Testis (tissue), 3 donors: ENCODE results near the gene GPNMB. TPM values are rescaled to one million over a fixed set of nuclear protein-coding genes. Genes with fewer than 3 reads are reported as not detected.
A peak's percentile ranks its signal among the peaks of the same experiment; 100 is the strongest.
"Not testable (repeated sequence)": the region's sequence is repeated elsewhere in the genome, so short reads cannot be mapped to it uniquely, and the experiment has no call there.

Source experiments
- DNase-seq: peaks from one replicate; pipeline ENCODE4 v3.0.0-alpha.2; 2019
- H3K27ac ChIP-seq, 2 donors: fragments of 200-600 bp; sonication (generic); one replicate each; pipeline ENCODE4 v1.5.1; 2019
- H3K27me3 ChIP-seq: fragments of 200-600 bp; sonication (generic); one replicate; pipeline ENCODE4 v1.5.1; 2019
- H3K36me3 ChIP-seq: fragments of 200-600 bp; sonication (generic); one replicate; pipeline ENCODE4 v1.5.1; 2017; ENCODE audit warnings: low read depth; ENCODE audit errors: missing control alignments
- H3K4me1 ChIP-seq: fragments of 200-600 bp; sonication (generic); one replicate; pipeline ENCODE4 v1.5.1; 2019
- H3K4me3 ChIP-seq, 2 donors: fragments of 200-600 bp; sonication (generic); one replicate each; pipeline ENCODE4 v1.5.1; 2017 to 2019
- H3K9me3 ChIP-seq: fragments of 200-600 bp; sonication (generic); one replicate; pipeline ENCODE4 v1.5.1; 2017
- POLR2A ChIP-seq: fragments of 450-650 bp; IDR thresholded peaks from one replicate; pipeline ENCODE4 v1.6.1; 2017; ENCODE audit warnings: antibody characterized with exemption, mild to moderate bottlenecking, moderate library complexity
- WGBS, 2 donors: methylation state at CpG; one replicate each; pipeline ENCODE4 v1.1.5; 2018; 5-methylcytosine and 5-hydroxymethylcytosine counted together
- intact Hi-C: fragments of 100-400 bp; cut with DNase I; formaldehyde crosslinking; loops from one replicate; pipeline ENCODE4 v1.15.1; 2023; ENCODE audit warnings: low total_unique reads
- polyA plus RNA-seq: library from polyadenylated mRNA; stranded (reverse); fragments of 350-450 nt; fragmentation: Illumina TruSeq; extraction: RNeasy Lipid Tissue Mini Kit (QIAGEN cat#74804); gene quantifications from one replicate; pipeline ENCODE4 v1.2.3, GENCODE V29; 2014; ENCODE audit warnings: low read depth, low replicate concordance; ENCODE audit not compliant: insufficient read depth
- total RNA-seq, 2 donors: library from RNA; depleted of rRNA; stranded (reverse); fragments of >200 nt; gene quantifications; one replicate each; pipeline ENCODE4 v1.2.3, GENCODE V29; 2016
- TF ChIP-seq, protein P1 (sequence below), 3 experiments: fragments of 450-650 bp in 2 of 3; fragments of 200-600 bp in 1 of 3; sonication (generic) in 1 of 3; IDR thresholded peaks; one replicate each; pipeline ENCODE4 v1.5.1; 2016 to 2019; ENCODE audit warnings: antibody characterized with exemption in 3 of 3, mild to moderate bottlenecking in 2 of 3, moderate library complexity in 1 of 3

GPNMB gene
- total and polyA plus RNA-seq, 3 donors from 2014 or later: 15.6 to 81.9 (median 33.6) TPM

GRCh38 chr7:23214938-23215337, 31.6 kb upstream of the GPNMB start:
- no peak for TF ChIP-seq POLR2A
- TF ChIP-seq, protein P1, sequence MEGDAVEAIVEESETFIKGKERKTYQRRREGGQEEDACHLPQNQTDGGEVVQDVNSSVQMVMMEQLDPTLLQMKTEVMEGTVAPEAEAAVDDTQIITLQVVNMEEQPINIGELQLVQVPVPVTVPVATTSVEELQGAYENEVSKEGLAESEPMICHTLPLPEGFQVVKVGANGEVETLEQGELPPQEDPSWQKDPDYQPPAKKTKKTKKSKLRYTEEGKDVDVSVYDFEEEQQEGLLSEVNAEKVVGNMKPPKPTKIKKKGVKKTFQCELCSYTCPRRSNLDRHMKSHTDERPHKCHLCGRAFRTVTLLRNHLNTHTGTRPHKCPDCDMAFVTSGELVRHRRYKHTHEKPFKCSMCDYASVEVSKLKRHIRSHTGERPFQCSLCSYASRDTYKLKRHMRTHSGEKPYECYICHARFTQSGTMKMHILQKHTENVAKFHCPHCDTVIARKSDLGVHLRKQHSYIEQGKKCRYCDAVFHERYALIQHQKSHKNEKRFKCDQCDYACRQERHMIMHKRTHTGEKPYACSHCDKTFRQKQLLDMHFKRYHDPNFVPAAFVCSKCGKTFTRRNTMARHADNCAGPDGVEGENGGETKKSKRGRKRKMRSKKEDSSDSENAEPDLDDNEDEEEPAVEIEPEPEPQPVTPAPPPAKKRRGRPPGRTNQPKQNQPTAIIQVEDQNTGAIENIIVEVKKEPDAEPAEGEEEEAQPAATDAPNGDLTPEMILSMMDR (IDR thresholded peaks at IDR 0.05): no peak
- Histone ChIP-seq H3K27me3 (no peaks in the 10 kb centered on the region), H3K27ac (no peak overlapping the region), H3K36me3 (no peaks in the 10 kb centered on the region), H3K4me1 (no peaks in the 10 kb centered on the region), H3K9me3 (no peaks in the 10 kb centered on the region), H3K4me3 (no peak overlapping the region)
- no peak for DNase-seq
- intact Hi-C loops: no loop called here
- 72 to 81% methylated on average over 6 of the region's 6 CpGs for WGBS, 2 donors

- peak; percentile 50 for DNase-seq
- H3K36me3 ChIP-seq: no peaks in the 10 kb centered on the region
- H3K27me3 ChIP-seq: no peaks in the 10 kb centered on the region
- no peak overlapping the region for H3K27ac ChIP-seq
- H3K4me1 ChIP-seq: no peaks in the 10 kb centered on the region
- no peak overlapping the region for H3K4me3 ChIP-seq
- TF ChIP-seq POLR2A: no peak
- TF ChIP-seq, protein P1 (IDR thresholded peaks at IDR 0.05): no peak
- 74 to 82% methylated on average over 2 of the region's 2 CpGs for WGBS, 2 donors
- H3K9me3 ChIP-seq: no peaks in the 10 kb centered on the region
- intact Hi-C loops: no loop called here
Observed at GRCh38 chr7:23216021-23216420, 30.6 kb upstream of the GPNMB start.

DNA sequence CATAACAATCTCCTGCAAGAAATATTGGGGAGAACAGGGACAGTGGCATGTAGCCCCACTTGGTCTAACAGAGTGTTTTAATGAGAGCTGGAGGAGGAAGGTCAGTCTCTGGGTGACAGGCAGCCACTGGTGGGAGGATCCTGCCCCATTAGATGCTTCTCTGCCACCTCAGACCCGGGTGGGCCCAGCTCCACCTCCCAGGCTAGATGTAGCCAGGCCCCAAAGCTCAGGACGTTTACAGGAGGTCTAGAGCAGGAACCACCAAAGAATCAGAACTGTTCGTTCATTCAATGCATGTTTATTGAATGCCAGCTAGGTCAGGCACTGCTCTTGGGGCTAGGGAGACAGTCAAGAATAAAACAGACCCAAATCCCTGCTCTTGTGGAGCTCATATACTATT, 28.4 kb upstream of the GPNMB start:
- 52 to 61% methylated on average over 3 of the region's 3 CpGs for whole genome bisulfite sequencing, 2 donors
- H3K9me3 ChIP-seq: no peaks in the 10 kb centered on the region
- H3K36me3 ChIP-seq: no peaks in the 10 kb centered on the region
- H3K27ac ChIP-seq: no peak overlapping the region
- no peaks in the 10 kb centered on the region for H3K27me3 ChIP-seq
- DNase-seq: no peak
- H3K4me3 ChIP-seq: no peak overlapping the region
- intact Hi-C loops: no loop called here
- H3K4me1 ChIP-seq: no peaks in the 10 kb centered on the region
- TF ChIP-seq, protein P1 (IDR thresholded peaks at IDR 0.05): no peak

DNA sequence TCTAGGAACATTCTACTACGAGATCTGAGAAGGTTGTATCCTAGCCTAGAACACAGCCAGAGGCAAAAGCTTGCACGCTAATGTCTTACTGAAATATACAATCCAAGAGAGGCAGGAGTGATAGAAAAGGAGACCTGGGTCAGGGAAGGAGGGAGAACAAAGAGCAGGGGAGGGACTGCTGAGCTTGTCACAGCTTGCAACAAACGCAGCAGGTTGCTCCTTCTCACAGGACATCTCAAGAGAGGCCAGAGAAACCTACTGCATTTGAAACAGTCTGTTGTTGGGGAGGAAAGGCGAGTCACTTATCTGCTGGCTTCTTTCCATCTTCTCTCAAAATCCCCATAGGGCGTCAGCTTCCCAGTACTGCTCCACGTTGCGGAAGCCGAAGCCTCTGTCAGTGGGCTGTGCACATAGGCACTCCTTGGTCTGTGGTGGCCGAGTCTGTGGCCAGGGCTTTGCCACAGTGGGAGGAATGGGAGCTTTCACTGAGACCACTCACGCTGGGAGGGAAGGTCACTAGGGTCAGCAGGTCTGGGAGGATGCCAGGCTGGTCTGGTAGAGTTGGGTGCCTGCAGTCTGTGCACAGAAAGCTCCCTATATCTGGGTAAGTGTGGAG, 25.8 kb upstream of the GPNMB start:
- no peak overlapping the region for H3K4me3 ChIP-seq
- no peaks in the 10 kb centered on the region for H3K4me1 ChIP-seq
- TF ChIP-seq, protein P1 (IDR thresholded peaks at IDR 0.05): no peak
- TF ChIP-seq POLR2A: no peak
- H3K27me3 ChIP-seq: no peaks in the 10 kb centered on the region
- 58 to 69% methylated on average over 10 of the region's 10 CpGs for WGBS, 2 donors
- no peaks in the 10 kb centered on the region for H3K9me3 ChIP-seq
- no peak overlapping the region for H3K27ac ChIP-seq
- H3K36me3 ChIP-seq: no peaks in the 10 kb centered on the region
- DNase-seq: no peak
- intact Hi-C loops: no loop called here

- Histone ChIP-seq H3K9me3 (no peaks in the 10 kb centered on the region), H3K4me1 (no peaks in the 10 kb centered on the region), H3K36me3 (no peaks in the 10 kb centered on the region), H3K4me3 (no peak overlapping the region), H3K27me3 (no peaks in the 10 kb centered on the region), H3K27ac (no peak overlapping the region)
- TF ChIP-seq, protein P1 (IDR thresholded peaks at IDR 0.05): no peak
- TF ChIP-seq POLR2A: no peak
- WGBS, 2 donors: 45 to 52% methylated on average over 5 of the region's 5 CpGs
- intact Hi-C loops: no loop called here
- no peak for DNase-seq
Observed at GRCh38 chr7:23222439-23223030, 24.0 kb upstream of the GPNMB start.

DNA sequence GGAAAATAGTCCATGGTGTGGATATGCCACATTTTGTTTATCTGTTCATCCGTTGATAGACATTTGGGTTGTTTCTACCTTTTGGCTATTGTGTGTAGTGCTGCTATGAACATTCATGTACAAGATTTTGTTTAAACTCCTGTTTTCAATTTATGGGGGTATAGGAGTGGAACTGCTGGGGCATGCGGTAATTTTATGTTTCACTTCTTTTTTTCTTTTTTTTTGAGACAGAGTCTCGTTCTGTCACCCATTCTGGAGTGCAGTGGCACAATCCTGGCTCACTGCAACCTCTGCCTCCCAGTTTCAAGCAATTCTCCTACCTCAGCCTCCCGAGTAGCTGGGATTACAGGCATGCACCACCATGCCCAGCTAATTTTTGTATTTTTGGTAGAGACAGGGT, 22.2 kb upstream of the GPNMB start:
- H3K36me3 ChIP-seq, H3K4me3 ChIP-seq, H3K27me3 ChIP-seq, DNase-seq, H3K27ac ChIP-seq, H3K4me1 ChIP-seq, intact Hi-C loops, H3K9me3 ChIP-seq: not testable (repeated sequence)
- 82 to 86% methylated on average over 4 of the region's 4 CpGs for WGBS, 2 donors
